HG03469 (cell line): ENCODE data around the gene RBMY1J.
"Not testable (repeated sequence)": the region's sequence is repeated elsewhere in the genome, so short reads cannot be mapped to it uniquely, and the experiment has no call there.

Experiments
- ATAC-seq: cut with Tn5 transposase; IDR thresholded peaks from one replicate; pipeline ENCODE4 v1.9.1; 2021; ENCODE audit warnings: mild to moderate bottlenecking, moderate library complexity, moderate number of reproducible peaks; ENCODE audit not compliant: unreplicated experiment

The RBMY1J gene

GRCh38 chrY:22403110-22403509, at the start of gene RBMY1J:
TSS of gene RBMY1J (plus strand) at chrY:22403410. CDS start at chrY:22405448, 2,038 bp downstream.
- not testable (repeated sequence) for ATAC-seq

DNA sequence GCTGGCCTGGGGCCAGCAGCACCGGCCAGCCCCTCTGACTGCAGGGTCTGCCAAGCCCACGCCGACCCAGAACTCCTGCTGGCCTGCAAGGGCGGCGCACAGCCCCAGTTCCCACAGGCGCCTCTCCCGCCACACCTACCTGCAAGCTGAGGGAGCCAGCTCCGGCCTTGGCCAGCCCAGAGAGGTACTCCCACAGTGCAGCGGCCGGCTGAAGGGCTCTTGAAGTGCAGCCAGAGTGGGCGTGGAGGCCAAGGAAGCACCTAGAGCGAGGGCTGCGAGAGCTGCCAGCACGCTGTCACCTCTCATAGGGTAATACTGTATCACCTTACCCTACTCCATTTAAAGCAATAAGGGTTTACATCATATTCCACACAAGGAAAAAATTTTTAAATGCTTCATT, 35.8 kb upstream of the RBMY1J start:
- no peak for ATAC-seq

- ATAC-seq = no peak
Observed at GRCh38 chrY:22370623-22371022, 32.6 kb upstream of the RBMY1J start.

DNA sequence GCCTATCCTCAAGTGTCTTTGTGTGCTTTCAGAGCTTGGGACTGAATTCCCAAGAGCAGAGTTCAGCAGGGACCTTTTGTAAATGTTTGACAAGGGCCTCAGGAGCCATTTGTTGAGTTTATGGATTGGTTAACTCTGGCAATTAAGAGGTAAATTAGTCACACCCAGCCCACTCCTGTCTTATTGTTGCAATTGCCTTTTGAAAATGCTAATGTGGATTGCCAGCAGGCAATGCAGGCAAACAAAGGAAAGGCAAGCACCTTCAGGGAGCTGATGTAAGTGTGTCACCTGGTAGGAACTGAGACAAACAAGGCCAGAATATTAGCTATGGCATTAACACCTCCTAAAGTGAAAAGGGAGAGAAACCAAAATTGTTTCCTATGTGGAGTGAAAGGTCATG, 29.7 kb upstream of the RBMY1J start:
- ATAC-seq = no peak

DNA sequence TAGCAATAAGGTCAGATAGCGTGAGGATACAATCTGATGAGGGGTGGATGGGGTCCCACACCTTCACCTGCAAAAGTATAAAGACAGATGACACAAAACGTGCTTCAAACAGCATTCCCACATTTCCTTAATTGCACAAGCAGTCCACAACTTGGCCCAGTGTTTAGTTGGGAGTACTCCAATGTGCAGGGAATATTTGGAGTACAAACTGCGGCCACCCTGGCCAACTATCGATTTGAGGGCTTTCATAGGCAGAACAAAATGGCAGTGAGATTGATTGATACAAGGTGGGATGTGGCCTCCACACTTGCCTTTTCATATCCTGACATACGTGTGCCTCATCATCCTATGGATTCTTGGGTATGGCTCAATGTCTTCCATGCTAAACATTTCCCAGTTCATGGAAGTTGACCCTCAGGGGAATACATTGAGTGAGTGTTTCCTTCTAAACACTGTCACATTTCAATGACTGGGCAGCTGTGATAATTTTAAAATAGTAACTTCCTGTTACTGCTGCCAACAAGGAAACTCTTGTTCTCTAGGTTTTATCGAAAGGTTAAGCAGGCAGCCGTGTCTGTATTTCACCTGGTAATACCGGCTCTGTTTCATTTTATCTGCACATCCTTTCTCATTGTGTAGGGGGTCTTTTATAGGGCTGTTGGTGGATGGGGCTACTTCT, 41.6 kb downstream of the RBMY1J start:
- not testable (repeated sequence) for ATAC-seq

GRCh38 chrY:22455522-22455921, 52.3 kb downstream of the RBMY1J start:
- not testable (repeated sequence) for ATAC-seq

GRCh38 chrY:22461962-22462361, 58.8 kb downstream of the RBMY1J start:
- not testable (repeated sequence) for ATAC-seq
